H9 (cell line): Measurements from ENCODE around the gene LACTB. TPM values are rescaled to one million over a fixed set of nuclear protein-coding genes. Genes with fewer than 3 reads are reported as not detected.
A peak's percentile ranks its signal among the peaks of the same experiment; 100 is the strongest.

Experiments
- DNase-seq: peaks from one replicate; pipeline ENCODE4 v3.0.0-alpha.2; 2017
- H2AFZ ChIP-seq: one replicate; pipeline ENCODE4 v1.6.1; 2013; ENCODE audit warnings: mild to moderate bottlenecking, low read length, control low read depth, moderate library complexity
- H2AK5ac ChIP-seq: 2 replicates; pipeline ENCODE4 v1.6.1; 2013; ENCODE audit warnings: low read length, control low read depth, mixed read lengths; ENCODE audit not compliant: insufficient read length
- H2BK120ac ChIP-seq: one replicate; pipeline ENCODE4 v1.6.1; 2013; ENCODE audit warnings: low read depth, mild to moderate bottlenecking, low read length, control low read depth, inconsistent platforms; ENCODE audit not compliant: poor library complexity, severe bottlenecking
- H2BK12ac ChIP-seq: 2 replicates; pipeline ENCODE4 v1.6.1; 2013; ENCODE audit warnings: low read length, control low read depth, mixed read lengths, low read depth; ENCODE audit not compliant: insufficient read length
- H2BK15ac ChIP-seq: 2 replicates; pipeline ENCODE4 v1.6.1; 2013; ENCODE audit warnings: low read depth, low read length, control low read depth
- H2BK20ac ChIP-seq: one replicate; pipeline ENCODE4 v1.6.1; 2013; ENCODE audit warnings: low read depth, mild to moderate bottlenecking, low read length, control low read depth, inconsistent platforms; ENCODE audit not compliant: poor library complexity, severe bottlenecking
- H2BK5ac ChIP-seq: 2 replicates; pipeline ENCODE4 v1.6.1; 2013; ENCODE audit warnings: low read length, control low read depth, mixed read lengths; ENCODE audit not compliant: insufficient read length
- H3K14ac ChIP-seq: 2 replicates; pipeline ENCODE4 v1.6.1; 2013; ENCODE audit warnings: low read length, control low read depth; ENCODE audit not compliant: insufficient read depth
- H3K18ac ChIP-seq: 2 replicates; pipeline ENCODE4 v1.6.1; 2013; ENCODE audit warnings: low read depth, mild to moderate bottlenecking, mixed read lengths, low read length, control low read depth; ENCODE audit not compliant: insufficient read length
- H3K23ac ChIP-seq: 2 replicates; pipeline ENCODE4 v1.6.1; 2013; ENCODE audit warnings: low read length, control low read depth, mixed read lengths, low read depth; ENCODE audit not compliant: insufficient read length
- H3K23me2 ChIP-seq: 2 replicates; pipeline ENCODE4 v1.6.1; 2013; ENCODE audit warnings: low read depth, mild to moderate bottlenecking, mixed read lengths, low read length, control low read depth; ENCODE audit not compliant: insufficient read length, poor library complexity, severe bottlenecking
- H3K27ac ChIP-seq: 2 replicates; pipeline ENCODE4 v1.5.1; 2013; ENCODE audit warnings: low read length, control low read depth, mixed read lengths, low read depth; ENCODE audit not compliant: insufficient read length
- H3K27me3 ChIP-seq: 2 replicates; pipeline ENCODE4 v1.6.1; 2013; ENCODE audit warnings: low read length, control low read depth, inconsistent platforms; ENCODE audit not compliant: insufficient read depth
- H3K4ac ChIP-seq: 2 replicates; pipeline ENCODE4 v1.6.1; 2013; ENCODE audit warnings: low read depth, mild to moderate bottlenecking, control low read depth, inconsistent platforms, low read length, moderate library complexity
- H3K4me1 ChIP-seq: 2 replicates; pipeline ENCODE4 v1.6.1; 2013; ENCODE audit warnings: low read length, control low read depth, inconsistent platforms; ENCODE audit not compliant: insufficient read depth
- H3K4me2 ChIP-seq: 2 replicates; pipeline ENCODE4 v1.6.1; 2013; ENCODE audit warnings: low read length, control low read depth, mixed read lengths; ENCODE audit not compliant: insufficient read length, insufficient read depth
- H3K56ac ChIP-seq: 2 replicates; pipeline ENCODE4 v1.6.1; 2013; ENCODE audit warnings: low read depth, mild to moderate bottlenecking, mixed read lengths, low read length, control low read depth; ENCODE audit not compliant: insufficient read length
- H3K79me1 ChIP-seq: 2 replicates; pipeline ENCODE4 v1.6.1; 2013; ENCODE audit warnings: low read depth, mild to moderate bottlenecking, moderate library complexity, low read length, control low read depth, inconsistent platforms; ENCODE audit not compliant: insufficient read depth, poor library complexity, severe bottlenecking
- H3K79me2 ChIP-seq: 2 replicates; pipeline ENCODE4 v1.6.1; 2013; ENCODE audit warnings: low read length, control low read depth, inconsistent platforms; ENCODE audit not compliant: insufficient read depth
- H3K9ac ChIP-seq: 2 replicates; pipeline ENCODE4 v1.6.1; 2013; ENCODE audit warnings: low read length, control low read depth, mixed read lengths; ENCODE audit not compliant: insufficient read length; ENCODE audit errors: extremely low read depth
- H3K9me3 ChIP-seq: one replicate; pipeline ENCODE4 v1.6.1; 2013; ENCODE audit warnings: low read depth, low read length, inconsistent platforms; ENCODE audit not compliant: control insufficient read depth
- H3T11ph ChIP-seq: one replicate; pipeline ENCODE4 v1.6.1; 2013; ENCODE audit warnings: mild to moderate bottlenecking, low read length, control low read depth, inconsistent platforms
- H4K20me1 ChIP-seq: one replicate; pipeline ENCODE4 v1.6.1; 2013; ENCODE audit not compliant: control insufficient read depth, insufficient read length, insufficient read depth
- H4K5ac ChIP-seq: 2 replicates; pipeline ENCODE4 v1.6.1; 2013; ENCODE audit warnings: low read depth, mild to moderate bottlenecking, mixed read lengths, low read length, control low read depth; ENCODE audit not compliant: insufficient read length
- H4K8ac ChIP-seq: replicated peaks from 2 replicates; pipeline ENCODE4 v1.6.1; 2013; ENCODE audit warnings: low read length, control low read depth, mixed read lengths, low read depth; ENCODE audit not compliant: insufficient read length
- H4K91ac ChIP-seq: 2 replicates; pipeline ENCODE4 v1.6.1; 2013; ENCODE audit warnings: low read depth, mild to moderate bottlenecking, moderate library complexity, mixed read lengths, low read length, control low read depth; ENCODE audit not compliant: insufficient read length
- H3K27ac Mint-ChIP-seq, 3 experiments: 2 replicates in 2 of 3; 3 replicates in 1 of 3; pipeline ENCODE4 v1.8.0; 2020 to 2021; ENCODE audit warnings: mixed read lengths in 3 of 3, mild to moderate bottlenecking in 1 of 3, moderate library complexity in 1 of 3
- H3K27me3 Mint-ChIP-seq: 2 replicates; pipeline ENCODE4 v1.8.0; 2021; ENCODE audit warnings: low read depth, mild to moderate bottlenecking, moderate library complexity, mixed read lengths
- H3K36me3 Mint-ChIP-seq, 3 experiments: 2 replicates in 2 of 3; 3 replicates in 1 of 3; pipeline ENCODE4 v1.8.0; 2020 to 2021; ENCODE audit warnings: low read depth in 3 of 3, mixed read lengths in 3 of 3; ENCODE audit not compliant: insufficient read depth in 1 of 3
- H3K4me1 Mint-ChIP-seq, 2 experiments: 2 replicates each; pipeline ENCODE4 v1.8.0; 2020; ENCODE audit warnings: mixed read lengths in 2 of 2
- H3K4me3 Mint-ChIP-seq, 2 experiments: 2 replicates in 1 of 2; 3 replicates in 1 of 2; pipeline ENCODE4 v1.8.0; 2020 to 2021; ENCODE audit warnings: mild to moderate bottlenecking in 2 of 2, mixed read lengths in 2 of 2, moderate library complexity in 1 of 2
- H3K9me3 Mint-ChIP-seq, 2 experiments: 2 replicates in 1 of 2; 3 replicates in 1 of 2; pipeline ENCODE4 v1.8.0; 2020; ENCODE audit warnings: mild to moderate bottlenecking in 2 of 2, mixed read lengths in 2 of 2, moderate library complexity in 1 of 2
- WGBS: extraction: QIAGEN DNeasy Blood & Tissue Kit; methylation state at CpG from one replicate; pipeline ENCODE4 v1.1.7; 2013; ENCODE audit warnings: missing lambda C conversion rate, low lambda C conversion rate, mixed read lengths; ENCODE audit not compliant: insufficient read length; ENCODE audit errors: extremely low coverage; 5-methylcytosine and 5-hydroxymethylcytosine counted together
- total RNA-seq: library from RNA; stranded (reverse); gene quantifications from 2 replicates; pipeline ENCODE4 v1.2.1, GENCODE V29; 2021
- TF ChIP-seq, protein P1 (sequence below): fragments of 200-600 bp; sonication (generic); conservative IDR thresholded peaks from 3 replicates; pipeline ENCODE4 v1.8.0; 2021; ENCODE audit warnings: antibody characterized with exemption, mild to moderate bottlenecking

The LACTB gene
- total RNA-seq, 1 experiment from 2014 or later: 10.3 TPM

DNA sequence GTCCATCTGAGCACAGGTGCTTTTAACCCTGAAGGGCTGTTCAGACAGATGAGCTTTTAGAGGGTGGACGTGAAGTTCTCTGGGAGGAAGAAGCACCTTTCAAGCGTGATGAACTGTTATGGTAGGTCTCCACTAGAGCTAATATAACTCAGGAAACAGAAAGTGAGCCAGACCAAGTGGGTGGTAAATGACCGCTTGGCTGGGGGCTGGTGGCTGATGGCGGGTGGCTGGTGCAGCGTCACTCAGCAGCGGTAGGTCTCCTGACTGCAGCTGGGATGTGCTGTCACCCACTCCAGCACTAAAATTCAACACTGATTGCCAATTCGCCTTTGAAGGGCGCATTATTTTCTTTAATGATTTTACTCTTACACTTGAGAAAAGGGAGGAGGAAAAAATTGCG lies 31.2 kb upstream of the LACTB start:
- Histone ChIP-seq H3K79me1 (no peaks in the 10 kb centered on the region), H2BK20ac (no peak overlapping the region), H2BK120ac (no peak overlapping the region), H3K23me2 (no peaks in the 10 kb centered on the region), H3K14ac (no peak overlapping the region), H2BK15ac (no peak overlapping the region), H4K5ac (no peak overlapping the region), H3K4ac (no peak overlapping the region), H3K4me2 (no peak overlapping the region), H3K9me3 (no peaks in the 10 kb centered on the region), H2AK5ac (no peak overlapping the region), H3K23ac (no peak overlapping the region), H2AFZ (no peak overlapping the region), H4K20me1 (no peaks in the 10 kb centered on the region), H3K27me3 (no peaks in the 10 kb centered on the region), H3T11ph (no peak overlapping the region), H2BK5ac (no peak overlapping the region), H3K18ac (no peak overlapping the region), H4K91ac (no peak overlapping the region), H3K79me2 (no peaks in the 10 kb centered on the region), H3K27ac (no peak overlapping the region), H4K8ac (no peak overlapping the region), H3K56ac (no peak overlapping the region), H2BK12ac (no peak overlapping the region), H3K4me1 (peaks cover 20% of the 10 kb centered on the region; the same call in 1 of the 2 replicates), H3K9ac (no peak overlapping the region)
- H3K27ac Mint-ChIP-seq: peak overlapping the region in 2 of 3 experiments; percentile 36 to 81; a peak in 2 of 7 replicates
- no peak for DNase-seq
- H3K4me1 Mint-ChIP-seq: peaks cover 50 to 52% of the 10 kb centered on the region in 2 experiments
- WGBS: no CpG with 5 or more reads among the region's 9 CpGs
- H3K9me3 Mint-ChIP-seq: no peaks in the 10 kb centered on the region; a peak in 1 of 5 replicates
- H3K4me3 Mint-ChIP-seq: no peak overlapping the region
- H3K27me3 Mint-ChIP-seq: no peaks in the 10 kb centered on the region
- no peaks in the 10 kb centered on the region; a peak in 1 of 7 replicates for H3K36me3 Mint-ChIP-seq
- TF ChIP-seq, protein P1, sequence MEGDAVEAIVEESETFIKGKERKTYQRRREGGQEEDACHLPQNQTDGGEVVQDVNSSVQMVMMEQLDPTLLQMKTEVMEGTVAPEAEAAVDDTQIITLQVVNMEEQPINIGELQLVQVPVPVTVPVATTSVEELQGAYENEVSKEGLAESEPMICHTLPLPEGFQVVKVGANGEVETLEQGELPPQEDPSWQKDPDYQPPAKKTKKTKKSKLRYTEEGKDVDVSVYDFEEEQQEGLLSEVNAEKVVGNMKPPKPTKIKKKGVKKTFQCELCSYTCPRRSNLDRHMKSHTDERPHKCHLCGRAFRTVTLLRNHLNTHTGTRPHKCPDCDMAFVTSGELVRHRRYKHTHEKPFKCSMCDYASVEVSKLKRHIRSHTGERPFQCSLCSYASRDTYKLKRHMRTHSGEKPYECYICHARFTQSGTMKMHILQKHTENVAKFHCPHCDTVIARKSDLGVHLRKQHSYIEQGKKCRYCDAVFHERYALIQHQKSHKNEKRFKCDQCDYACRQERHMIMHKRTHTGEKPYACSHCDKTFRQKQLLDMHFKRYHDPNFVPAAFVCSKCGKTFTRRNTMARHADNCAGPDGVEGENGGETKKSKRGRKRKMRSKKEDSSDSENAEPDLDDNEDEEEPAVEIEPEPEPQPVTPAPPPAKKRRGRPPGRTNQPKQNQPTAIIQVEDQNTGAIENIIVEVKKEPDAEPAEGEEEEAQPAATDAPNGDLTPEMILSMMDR: no peak
